Right lobe of liver (tissue), 4 donors: ENCODE data around the gene EFNA5.

Source experiments
- POLR2A ChIP-seq: fragments of 450-650 bp; IDR thresholded peaks from one replicate; pipeline ENCODE4 v1.6.1; 2017; ENCODE audit warnings: antibody characterized with exemption, mild to moderate bottlenecking
- TF ChIP-seq, protein P1 (sequence below), 4 donors: fragments of 200-600 bp in 3 of 4; fragments of 450-650 bp in 1 of 4; IDR thresholded peaks; one replicate each; pipeline versions ENCODE4 v1.5.1 to v1.8.0; 2016 to 2022; ENCODE audit warnings: antibody characterized with exemption in 4 of 4, mild to moderate bottlenecking in 2 of 4
- donor health status: DM: no; HTN: no; CAD: no.
- donor health status: DM: no; HTN: no; CAD: no.
- donor health status: DM: no; HTN: yes; CAD: no.

GRCh38 chr5:107502676-107503060 is 168.1 kb downstream of the EFNA5 start:
- TF ChIP-seq, protein P1, sequence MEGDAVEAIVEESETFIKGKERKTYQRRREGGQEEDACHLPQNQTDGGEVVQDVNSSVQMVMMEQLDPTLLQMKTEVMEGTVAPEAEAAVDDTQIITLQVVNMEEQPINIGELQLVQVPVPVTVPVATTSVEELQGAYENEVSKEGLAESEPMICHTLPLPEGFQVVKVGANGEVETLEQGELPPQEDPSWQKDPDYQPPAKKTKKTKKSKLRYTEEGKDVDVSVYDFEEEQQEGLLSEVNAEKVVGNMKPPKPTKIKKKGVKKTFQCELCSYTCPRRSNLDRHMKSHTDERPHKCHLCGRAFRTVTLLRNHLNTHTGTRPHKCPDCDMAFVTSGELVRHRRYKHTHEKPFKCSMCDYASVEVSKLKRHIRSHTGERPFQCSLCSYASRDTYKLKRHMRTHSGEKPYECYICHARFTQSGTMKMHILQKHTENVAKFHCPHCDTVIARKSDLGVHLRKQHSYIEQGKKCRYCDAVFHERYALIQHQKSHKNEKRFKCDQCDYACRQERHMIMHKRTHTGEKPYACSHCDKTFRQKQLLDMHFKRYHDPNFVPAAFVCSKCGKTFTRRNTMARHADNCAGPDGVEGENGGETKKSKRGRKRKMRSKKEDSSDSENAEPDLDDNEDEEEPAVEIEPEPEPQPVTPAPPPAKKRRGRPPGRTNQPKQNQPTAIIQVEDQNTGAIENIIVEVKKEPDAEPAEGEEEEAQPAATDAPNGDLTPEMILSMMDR (IDR thresholded peaks at IDR 0.05), result no peak
- no peak for TF ChIP-seq POLR2A
